GM23338 (cell line): Measurements from ENCODE around the gene SRGAP3. TPM values are rescaled to one million over a fixed set of nuclear protein-coding genes. Genes with fewer than 3 reads are reported as not detected.

Source experiments
- ATAC-seq: fragments of 200-7000 bp; cut with Tn5 transposase; 3 replicates; pipeline ENCODE4 v1.9.1; 2020
- DNase-seq: peaks from one replicate; pipeline ENCODE4 v3.0.0-alpha.2; 2015; ENCODE audit warnings: low spot score
- H2AFZ ChIP-seq: fragments of 200-600 bp; sonication (generic); 2 replicates; pipeline ENCODE4 v1.8.0; 2016; ENCODE audit warnings: antibody characterized with exemption, mild to moderate bottlenecking, moderate library complexity
- H3F3A ChIP-seq: fragments of 200-600 bp; sonication (generic); replicated peaks from 2 replicates; pipeline ENCODE4 v1.8.0; 2017; ENCODE audit warnings: antibody characterized with exemption, mixed run types, low read depth
- H3K27ac ChIP-seq: fragments of 200-600 bp; sonication (generic); 2 replicates; pipeline ENCODE4 v1.6.1; 2016; ENCODE audit warnings: low read depth
- H3K27me3 ChIP-seq: fragments of 200-600 bp; sonication (generic); 2 replicates; pipeline ENCODE4 v1.8.0; 2016; ENCODE audit warnings: mild to moderate bottlenecking, mixed run types, moderate library complexity; ENCODE audit not compliant: insufficient read depth
- H3K36me3 ChIP-seq: fragments of 200-600 bp; sonication (generic); 2 replicates; pipeline ENCODE4 v1.8.0; 2016; ENCODE audit warnings: mild to moderate bottlenecking; ENCODE audit not compliant: insufficient read depth
- H3K4me1 ChIP-seq: fragments of 200-600 bp; sonication (generic); 2 replicates; pipeline ENCODE4 v1.8.0; 2016; ENCODE audit warnings: mild to moderate bottlenecking, moderate library complexity; ENCODE audit not compliant: insufficient read depth
- H3K4me2 ChIP-seq: fragments of 200-600 bp; sonication (generic); 2 replicates; pipeline ENCODE4 v1.7.1; 2017; ENCODE audit warnings: mixed run types
- H3K4me3 ChIP-seq: fragments of 200-600 bp; sonication (generic); 2 replicates; pipeline ENCODE4 v1.6.1; 2016; ENCODE audit warnings: mixed run types
- H3K79me2 ChIP-seq: fragments of 200-600 bp; sonication (generic); replicated peaks from 2 replicates; pipeline ENCODE4 v1.8.0; 2017; ENCODE audit warnings: mild to moderate bottlenecking; ENCODE audit not compliant: insufficient read depth
- H3K9me2 ChIP-seq: fragments of 200-600 bp; sonication (generic); 2 replicates; pipeline ENCODE4 v1.8.0; 2017; ENCODE audit not compliant: insufficient read depth
- H4K20me1 ChIP-seq: fragments of 200-600 bp; sonication (generic); replicated peaks from 2 replicates; pipeline ENCODE4 v1.8.0; 2017; ENCODE audit warnings: mild to moderate bottlenecking; ENCODE audit not compliant: insufficient read depth
- H3K27ac Mint-ChIP-seq: 2 replicates; pipeline ENCODE4 v1.8.0; 2020; ENCODE audit warnings: inconsistent platforms, mild to moderate bottlenecking, moderate library complexity, mixed read lengths
- H3K27me3 Mint-ChIP-seq: 3 replicates; pipeline ENCODE4 v1.8.0; 2022; ENCODE audit warnings: low read depth, mild to moderate bottlenecking, moderate library complexity, mixed read lengths, inconsistent platforms; ENCODE audit not compliant: insufficient read depth, poor library complexity
- H3K36me3 Mint-ChIP-seq: 3 replicates; pipeline ENCODE4 v1.8.0; 2021; ENCODE audit warnings: low read depth, mild to moderate bottlenecking, inconsistent platforms, moderate library complexity, mixed read lengths
- H3K4me1 Mint-ChIP-seq: 3 replicates; pipeline ENCODE4 v1.8.0; 2020; ENCODE audit warnings: mild to moderate bottlenecking, inconsistent platforms, mixed read lengths
- H3K4me3 Mint-ChIP-seq: 3 replicates; pipeline ENCODE4 v1.8.0; 2021; ENCODE audit warnings: moderate library complexity, mild to moderate bottlenecking, inconsistent platforms, mixed read lengths
- H3K9me3 Mint-ChIP-seq: 3 replicates; pipeline ENCODE4 v1.8.0; 2020; ENCODE audit warnings: moderate library complexity, mild to moderate bottlenecking, inconsistent platforms, mixed read lengths
- CREB1 ChIP-seq: fragments of 250-450 bp; sonication (Bioruptor Pico); IDR thresholded peaks from 2 replicates; pipeline ENCODE4 v1.5.0; 2020; ENCODE audit warnings: low read depth, mild to moderate bottlenecking, moderate library complexity
- CTCF ChIP-seq, 2 experiments: fragments of 200-600 bp in 1 of 2; sonication (generic) in 1 of 2; conservative IDR thresholded peaks; 2 replicates each; pipeline versions ENCODE4 v1.5.1 to v1.6.1; 2016 to 2017; ENCODE audit warnings: antibody characterized with exemption in 2 of 2, low read depth in 2 of 2, mild to moderate bottlenecking in 2 of 2, moderate library complexity in 1 of 2
- ETS1 ChIP-seq: IDR thresholded peaks from 2 replicates; pipeline ENCODE4 v1.6.1; 2016; ENCODE audit warnings: antibody characterized with exemption
- EZH2 ChIP-seq: fragments of 200-600 bp; sonication (generic); IDR thresholded peaks from one replicate; pipeline ENCODE4 v1.8.0; 2017; ENCODE audit warnings: antibody characterized with exemption, mild to moderate bottlenecking, low read depth; ENCODE audit not compliant: unreplicated experiment
- EZH2phosphoT487 ChIP-seq: fragments of 200-600 bp; sonication (generic); IDR thresholded peaks from one replicate; pipeline ENCODE4 v1.8.1; 2018; ENCODE audit warnings: antibody characterized with exemption; ENCODE audit not compliant: unreplicated experiment
- JUNB ChIP-seq: IDR thresholded peaks from one replicate; pipeline ENCODE4 v1.6.1; 2016; ENCODE audit warnings: antibody characterized with exemption; ENCODE audit not compliant: unreplicated experiment
- NANOG ChIP-seq: IDR thresholded peaks from 2 replicates; pipeline ENCODE4 v1.6.1; 2016; ENCODE audit warnings: antibody characterized with exemption, borderline replicate concordance
- POLR2AphosphoS5 ChIP-seq: IDR thresholded peaks from 2 replicates; pipeline ENCODE4 v1.6.1; 2016; ENCODE audit warnings: antibody characterized with exemption, low read depth
- REST ChIP-seq: IDR thresholded peaks from one replicate; pipeline ENCODE4 v1.6.1; 2018; ENCODE audit warnings: antibody characterized with exemption; ENCODE audit not compliant: unreplicated experiment
- STAT1 ChIP-seq: IDR thresholded peaks from one replicate; pipeline ENCODE4 v1.6.1; 2016; ENCODE audit warnings: antibody characterized with exemption; ENCODE audit not compliant: unreplicated experiment
- ZNF114 ChIP-seq: fragments of 250-450 bp; sonication (Bioruptor Pico); IDR thresholded peaks from 2 replicates; pipeline ENCODE4 v1.5.0; 2020; ENCODE audit warnings: mild to moderate bottlenecking, moderate library complexity
- ZNF331 ChIP-seq: fragments of 250-450 bp; sonication (Bioruptor Pico); IDR thresholded peaks from 2 replicates; pipeline ENCODE4 v1.5.0; 2020; ENCODE audit warnings: low read depth, mild to moderate bottlenecking, moderate library complexity
- polyA plus RNA-seq: library from polyadenylated mRNA; unstranded; fragments of >200 nt; fragmentation: Nextera tagmentation; extraction: Ambion mirVana; gene quantifications from 2 replicates; pipeline ENCODE4 v1.2.1, GENCODE V29; 2016
- total RNA-seq: library from RNA; depleted of rRNA; stranded (reverse); fragments of >200 nt; shearing (Covaris generic); gene quantifications from 2 replicates; pipeline ENCODE4 v1.2.3, GENCODE V29; 2014

Gene SRGAP3
- total and polyA plus RNA-seq, 2 experiments from 2014 or later = 6.4 to 9.4 TPM

GRCh38 chr3:9105421-9105820 is 144.0 kb downstream of the SRGAP3 start:
- H3F3A ChIP-seq = peaks cover 2% of the 10 kb centered on the region; the same call in 1 of the 2 replicates
- no peak overlapping the region for H3K4me2 ChIP-seq
- H3K36me3 ChIP-seq = no peaks in the 10 kb centered on the region
- Mint-ChIP-seq H3K9me3 (peaks cover 5% of the 10 kb centered on the region; the same call in 1 of the 3 replicates), H3K27ac (peak overlapping the region; percentile 75), H3K4me3 (no peak overlapping the region), H3K36me3 (no peaks in the 10 kb centered on the region), H3K4me1 (peaks cover 33% of the 10 kb centered on the region), H3K27me3 (peaks cover 5% of the 10 kb centered on the region)
- H3K27me3 ChIP-seq = no peaks in the 10 kb centered on the region
- no peaks in the 10 kb centered on the region for H3K79me2 ChIP-seq
- DNase-seq = no peak
- no peaks in the 10 kb centered on the region for H4K20me1 ChIP-seq
- H3K4me3 ChIP-seq = no peak overlapping the region
- peaks cover 26% of the 10 kb centered on the region for H3K4me1 ChIP-seq
- ATAC-seq = no peak
- no peaks in the 10 kb centered on the region; the same call in 1 of the 2 replicates for H3K9me2 ChIP-seq
- H2AFZ ChIP-seq = no peak overlapping the region
- TF ChIP-seq NANOG (no peak), CREB1 (CRISPR knock-in tag) (no peak), ZNF114 (CRISPR knock-in tag) (no peak), ETS1 (no peak), CTCF (conservative IDR thresholded peaks at IDR 0.05; ENCODE audit: low read depth in 2 of 2) (no peak), EZH2 (no peak), JUNB (no peak), ZNF331 (no peak), POLR2AphosphoS5 (no peak), STAT1 (no peak), REST (no peak), EZH2phosphoT487 (no peak)
- no peak overlapping the region for H3K27ac ChIP-seq
